HCT116 (cell line): ENCODE measurements around the gene SOX6. TPM values are rescaled to one million over a fixed set of nuclear protein-coding genes. Genes with fewer than 3 reads are reported as not detected.

Experiments
- ATAC-seq: fragments of 200-7000 bp; cut with Tn5 transposase; 2 replicates; pipeline ENCODE4 v1.9.1; 2020; ENCODE audit warnings: mild to moderate bottlenecking, moderate library complexity
- BruUV-seq: library from RNA; stranded (reverse); fragments of 400-500 nt; replicated peaks from 2 replicates; lab custom pipeline; 2021; lab: Mats Ljungman, UMichigan
- CTCF ChIA-PET: fragments of 300-600 bp; sonication (Branson Sonifier 250); formaldehyde crosslinking; loops from one replicate; lab custom pipeline; 2021; ENCODE audit warnings: antibody characterized with exemption; lab: Charles Lee
- POLR2A ChIA-PET: fragments of 300-600, 350-600 bp; sonication (Branson Sonifier 250); formaldehyde crosslinking; loops from one replicate; lab custom pipeline; 2021; ENCODE audit warnings: antibody characterized with exemption; lab: Charles Lee
- RAD21 ChIA-PET, 2 experiments: fragments of 300-600 bp; sonication (Branson Sonifier 250); formaldehyde crosslinking; loops; one replicate each; lab custom pipeline; 2023; ENCODE audit warnings: low total read pairs in 2 of 2; ENCODE audit not compliant: uncharacterized antibody in 2 of 2, unreplicated experiment in 2 of 2, low non-redundant PET in 1 of 2; lab: Charles Lee
- DNase-seq: peaks from one replicate; pipeline ENCODE4 v3.0.0-alpha.2; 2010; ENCODE audit warnings: low read depth, low spot score
- H2AFZ ChIP-seq: fragments of 200-600 bp; shearing (Covaris generic), sonication (generic); 2 replicates; pipeline ENCODE4 v1.6.1; 2017; ENCODE audit warnings: low read depth, mixed run types, mixed read lengths, antibody characterized with exemption, low read length; ENCODE audit not compliant: poor library complexity, severe bottlenecking
- H3K27ac ChIP-seq: 2 replicates; pipeline ENCODE4 v1.5.1; 2012; ENCODE audit warnings: low read depth, low read length
- H3K27me3 ChIP-seq: fragments of 200-600 bp; sonication (generic); 2 replicates; pipeline ENCODE4 v1.6.1; 2016; ENCODE audit warnings: mixed run types, low read length, mixed read lengths; ENCODE audit not compliant: insufficient read depth
- H3K36me3 ChIP-seq, 2 experiments: fragments of 200-500 bp in 1 of 2; fragments of 200-600 bp in 1 of 2; sonication (Bioruptor generic) in 1 of 2; sonication (generic) in 1 of 2; 2 replicates each; pipeline versions ENCODE4 v1.5.1 to v1.6.1; 2014 to 2016; ENCODE audit warnings: low read length in 2 of 2, inconsistent platforms in 1 of 2, mixed read lengths in 1 of 2, mixed run types in 1 of 2; ENCODE audit not compliant: insufficient read depth in 2 of 2, control insufficient read depth in 1 of 2
- H3K4me1 ChIP-seq, 2 experiments: fragments of 200-600 bp in 1 of 2; sonication (generic) in 1 of 2; 2 replicates each; pipeline versions ENCODE4 v1.5.1 to v1.6.1; 2012 to 2017; ENCODE audit warnings: low read length in 2 of 2, inconsistent platforms in 1 of 2, mild to moderate bottlenecking in 1 of 2, mixed read lengths in 1 of 2, mixed run types in 1 of 2, moderate library complexity in 1 of 2; ENCODE audit not compliant: insufficient read depth in 2 of 2, control insufficient read depth in 1 of 2
- H3K4me2 ChIP-seq: fragments of 200-600 bp; sonication (generic); 2 replicates; pipeline ENCODE4 v1.6.1; 2017; ENCODE audit warnings: mixed run types, low read length, mixed read lengths
- H3K4me3 ChIP-seq, 2 experiments: fragments of 200-600 bp in 1 of 2; sonication (generic) in 1 of 2; replicated peaks in 1 of 2; 2 replicates each; pipeline ENCODE4 v1.5.1; 2011 to 2016; ENCODE audit warnings: low read length in 2 of 2, control low read depth in 1 of 2, low read depth in 1 of 2, mild to moderate bottlenecking in 1 of 2, mixed read lengths in 1 of 2, mixed run types in 1 of 2
- H3K79me2 ChIP-seq: fragments of 200-600 bp; sonication (generic); 2 replicates; pipeline ENCODE4 v1.6.1; 2017; ENCODE audit warnings: mild to moderate bottlenecking, mixed run types, low read length, moderate library complexity, mixed read lengths; ENCODE audit not compliant: insufficient read depth
- H3K9ac ChIP-seq: fragments of 200-600 bp; sonication (generic); 2 replicates; pipeline ENCODE4 v1.6.1; 2016; ENCODE audit warnings: low read length, mixed read lengths
- H3K9me2 ChIP-seq: fragments of 200-600 bp; sonication (generic), shearing (Covaris generic); 2 replicates; pipeline ENCODE4 v1.6.1; 2017; ENCODE audit warnings: mixed run types, mild to moderate bottlenecking, moderate library complexity; ENCODE audit not compliant: insufficient read depth
- H3K9me3 ChIP-seq, 2 experiments: fragments of 200-500 bp in 1 of 2; fragments of 200-600 bp in 1 of 2; sonication (Bioruptor generic) in 1 of 2; sonication (generic) in 1 of 2; 2 replicates each; pipeline ENCODE4 v1.6.1; 2014 to 2017; ENCODE audit warnings: low read length in 2 of 2, mixed read lengths in 2 of 2, inconsistent platforms in 1 of 2, low read depth in 1 of 2, mild to moderate bottlenecking in 1 of 2, mixed run types in 1 of 2, moderate library complexity in 1 of 2; ENCODE audit not compliant: control insufficient read depth in 1 of 2, insufficient read depth in 1 of 2
- H4K20me1 ChIP-seq: fragments of 200-600 bp; sonication (generic), shearing (Covaris generic); 2 replicates; pipeline ENCODE4 v1.6.1; 2017; ENCODE audit warnings: mixed run types, mild to moderate bottlenecking, moderate library complexity; ENCODE audit not compliant: insufficient read depth
- CBX3 ChIP-seq: IDR thresholded peaks from 2 replicates; pipeline ENCODE4 v1.6.1; 2012; ENCODE audit warnings: low read depth
- CEBPB ChIP-seq: IDR thresholded peaks from 2 replicates; pipeline ENCODE4 v1.6.1; 2012; ENCODE audit warnings: low read depth
- ELF1 ChIP-seq: IDR thresholded peaks from 2 replicates; pipeline ENCODE4 v1.6.1; 2012; ENCODE audit warnings: low read depth, borderline replicate concordance
- EZH2 ChIP-seq: fragments of 200-600 bp; sonication (generic); IDR thresholded peaks from 2 replicates; pipeline ENCODE4 v1.6.1; 2017; ENCODE audit warnings: antibody characterized with exemption, mixed run types
- EZH2phosphoT487 ChIP-seq: fragments of 200-600 bp; IDR thresholded peaks from 2 replicates; pipeline ENCODE4 v1.6.1; 2018; ENCODE audit warnings: antibody characterized with exemption, borderline replicate concordance
- FOSL1 ChIP-seq: IDR thresholded peaks from 2 replicates; pipeline ENCODE4 v1.6.1; 2012; ENCODE audit warnings: low read depth
- JUND ChIP-seq: IDR thresholded peaks from 2 replicates; pipeline ENCODE4 v1.6.1; 2012
- POLR2A ChIP-seq: IDR thresholded peaks from 2 replicates; pipeline ENCODE4 v1.7.0; 2011; ENCODE audit warnings: borderline replicate concordance; ENCODE audit not compliant: insufficient read depth, insufficient read length; ENCODE audit errors: extremely low read depth
- POLR2AphosphoS5 ChIP-seq: IDR thresholded peaks from 2 replicates; pipeline ENCODE4 v1.6.1; 2011; ENCODE audit warnings: mild to moderate bottlenecking, low read depth, low read length, moderate library complexity
- RAD21 ChIP-seq: IDR thresholded peaks from 2 replicates; pipeline ENCODE4 v1.6.1; 2012; ENCODE audit warnings: low read depth, mild to moderate bottlenecking
- SRF ChIP-seq: IDR thresholded peaks from 2 replicates; pipeline ENCODE4 v1.6.1; 2012; ENCODE audit warnings: low read depth
- YY1 ChIP-seq: IDR thresholded peaks from 2 replicates; pipeline ENCODE4 v1.6.1; 2011; ENCODE audit warnings: low read length, low read depth, moderate library complexity, mild to moderate bottlenecking; ENCODE audit not compliant: insufficient replicate concordance; ENCODE audit errors: extremely low read depth
- ZFX ChIP-seq: fragments of 450-650 bp; IDR thresholded peaks from 2 replicates; pipeline ENCODE4 v1.6.1; 2017
- ZNF274 ChIP-seq: fragments of 200-500 bp; sonication (Bioruptor generic); IDR thresholded peaks from 2 replicates; pipeline ENCODE4 v1.6.1; 2014; ENCODE audit warnings: mild to moderate bottlenecking, low read depth, low read length, inconsistent platforms
- intact Hi-C: fragments of 100-400 bp; cut with micrococcal nuclease; formaldehyde crosslinking; loops from 2 replicates; pipeline ENCODE4 v1.10.0; 2022
- total RNA-seq: library from RNA; stranded (reverse); gene quantifications from one replicate; pipeline ENCODE4 v1.2.1, GENCODE V29; 2021; ENCODE audit not compliant: unreplicated experiment
- TF ChIP-seq, protein P1 (sequence below): IDR thresholded peaks from 2 replicates; pipeline ENCODE4 v1.6.1; 2012; ENCODE audit warnings: low read depth
- TF ChIP-seq, protein P2 (sequence below): IDR thresholded peaks from 2 replicates; pipeline ENCODE4 v1.6.1; 2011; ENCODE audit warnings: mild to moderate bottlenecking, low read length, moderate library complexity; ENCODE audit not compliant: insufficient replicate concordance; ENCODE audit errors: extremely low read depth
- TF ChIP-seq, protein P3 (sequence below): IDR thresholded peaks from 2 replicates; pipeline ENCODE4 v1.6.1; 2012
- TF ChIP-seq, protein P4 (sequence below), 3 experiments: fragments of 200-600 bp in 1 of 3; sonication (generic) in 1 of 3; IDR thresholded peaks in 2 of 3; conservative IDR thresholded peaks in 1 of 3; 2 replicates each; pipeline ENCODE4 v1.5.1; 2012 to 2017; ENCODE audit warnings: low read depth in 2 of 3, low read length in 2 of 3, antibody characterized with exemption in 1 of 3, borderline replicate concordance in 1 of 3, control low read depth in 1 of 3, mild to moderate bottlenecking in 1 of 3, mixed read lengths in 1 of 3, mixed run types in 1 of 3, moderate library complexity in 1 of 3; ENCODE audit not compliant: insufficient read depth in 1 of 3
- TF ChIP-seq, protein P5 (sequence below): IDR thresholded peaks from 2 replicates; pipeline ENCODE4 v1.6.1; 2012

Gene SOX6
- total RNA-seq, 1 experiment from 2014 or later = 0.81 TPM

DNA sequence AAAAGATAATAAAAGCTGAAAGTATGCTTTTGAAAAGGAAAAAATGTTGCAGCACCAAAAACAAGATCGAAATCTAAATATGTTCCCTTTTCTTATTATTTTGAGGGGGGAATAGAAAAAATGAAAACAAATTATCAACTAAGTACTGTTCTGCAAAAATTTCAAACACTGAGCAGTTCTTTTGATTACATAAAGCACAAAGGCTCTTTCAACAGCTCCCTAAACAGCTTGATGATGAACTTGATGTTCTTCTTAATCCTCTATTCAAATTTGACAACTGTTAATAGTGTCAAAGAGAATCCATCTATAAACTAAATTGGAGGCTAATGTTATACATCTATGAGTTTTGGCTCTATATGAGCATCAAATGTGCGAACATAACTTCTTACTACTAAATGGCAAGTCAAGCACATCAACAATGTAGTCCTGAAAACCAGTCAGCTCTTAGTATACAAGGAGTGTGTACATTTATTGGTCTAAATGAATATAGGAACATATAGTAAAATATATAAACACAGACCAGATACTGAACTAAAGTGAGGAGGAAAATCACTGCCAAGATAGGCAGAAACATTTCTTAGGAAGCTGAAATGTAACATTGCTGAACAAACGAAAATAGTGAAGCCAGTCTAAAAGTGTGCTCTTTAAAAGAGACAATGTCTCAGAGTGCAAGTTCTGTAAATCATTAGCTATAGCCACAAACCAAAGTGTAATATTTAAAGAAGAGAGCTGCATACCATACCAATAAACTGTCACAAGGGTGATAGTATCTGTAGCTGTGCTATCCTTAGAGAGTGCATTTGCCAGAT is 94.3 kb downstream of the SOX6 start:
- Histone ChIP-seq H3K79me2 (no peaks in the 10 kb centered on the region), H4K20me1 (no peaks in the 10 kb centered on the region), H3K27ac (no peak overlapping the region), H3K4me1 (no peaks in the 10 kb centered on the region), H3K4me2 (no peak overlapping the region), H3K36me3 (no peaks in the 10 kb centered on the region), H3K4me3 (no peak overlapping the region), H3K27me3 (peaks cover 12% of the 10 kb centered on the region; the same call in 1 of the 2 replicates), H3K9ac (no peak overlapping the region), H2AFZ (no peak overlapping the region), H3K9me3 (no peaks in the 10 kb centered on the region), H3K9me2 (no peaks in the 10 kb centered on the region)
- ChIA-PET RAD21 (no interaction called here), POLR2A (no interaction called here), CTCF (no interaction called here)
- no peak for ATAC-seq
- DNase-seq = no peak
- BruUV-seq = no TSS peak
- intact Hi-C loops = no loop called here
- TF ChIP-seq, protein P1, sequence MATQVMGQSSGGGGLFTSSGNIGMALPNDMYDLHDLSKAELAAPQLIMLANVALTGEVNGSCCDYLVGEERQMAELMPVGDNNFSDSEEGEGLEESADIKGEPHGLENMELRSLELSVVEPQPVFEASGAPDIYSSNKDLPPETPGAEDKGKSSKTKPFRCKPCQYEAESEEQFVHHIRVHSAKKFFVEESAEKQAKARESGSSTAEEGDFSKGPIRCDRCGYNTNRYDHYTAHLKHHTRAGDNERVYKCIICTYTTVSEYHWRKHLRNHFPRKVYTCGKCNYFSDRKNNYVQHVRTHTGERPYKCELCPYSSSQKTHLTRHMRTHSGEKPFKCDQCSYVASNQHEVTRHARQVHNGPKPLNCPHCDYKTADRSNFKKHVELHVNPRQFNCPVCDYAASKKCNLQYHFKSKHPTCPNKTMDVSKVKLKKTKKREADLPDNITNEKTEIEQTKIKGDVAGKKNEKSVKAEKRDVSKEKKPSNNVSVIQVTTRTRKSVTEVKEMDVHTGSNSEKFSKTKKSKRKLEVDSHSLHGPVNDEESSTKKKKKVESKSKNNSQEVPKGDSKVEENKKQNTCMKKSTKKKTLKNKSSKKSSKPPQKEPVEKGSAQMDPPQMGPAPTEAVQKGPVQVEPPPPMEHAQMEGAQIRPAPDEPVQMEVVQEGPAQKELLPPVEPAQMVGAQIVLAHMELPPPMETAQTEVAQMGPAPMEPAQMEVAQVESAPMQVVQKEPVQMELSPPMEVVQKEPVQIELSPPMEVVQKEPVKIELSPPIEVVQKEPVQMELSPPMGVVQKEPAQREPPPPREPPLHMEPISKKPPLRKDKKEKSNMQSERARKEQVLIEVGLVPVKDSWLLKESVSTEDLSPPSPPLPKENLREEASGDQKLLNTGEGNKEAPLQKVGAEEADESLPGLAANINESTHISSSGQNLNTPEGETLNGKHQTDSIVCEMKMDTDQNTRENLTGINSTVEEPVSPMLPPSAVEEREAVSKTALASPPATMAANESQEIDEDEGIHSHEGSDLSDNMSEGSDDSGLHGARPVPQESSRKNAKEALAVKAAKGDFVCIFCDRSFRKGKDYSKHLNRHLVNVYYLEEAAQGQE = no peak
- TF ChIP-seq, protein P2, sequence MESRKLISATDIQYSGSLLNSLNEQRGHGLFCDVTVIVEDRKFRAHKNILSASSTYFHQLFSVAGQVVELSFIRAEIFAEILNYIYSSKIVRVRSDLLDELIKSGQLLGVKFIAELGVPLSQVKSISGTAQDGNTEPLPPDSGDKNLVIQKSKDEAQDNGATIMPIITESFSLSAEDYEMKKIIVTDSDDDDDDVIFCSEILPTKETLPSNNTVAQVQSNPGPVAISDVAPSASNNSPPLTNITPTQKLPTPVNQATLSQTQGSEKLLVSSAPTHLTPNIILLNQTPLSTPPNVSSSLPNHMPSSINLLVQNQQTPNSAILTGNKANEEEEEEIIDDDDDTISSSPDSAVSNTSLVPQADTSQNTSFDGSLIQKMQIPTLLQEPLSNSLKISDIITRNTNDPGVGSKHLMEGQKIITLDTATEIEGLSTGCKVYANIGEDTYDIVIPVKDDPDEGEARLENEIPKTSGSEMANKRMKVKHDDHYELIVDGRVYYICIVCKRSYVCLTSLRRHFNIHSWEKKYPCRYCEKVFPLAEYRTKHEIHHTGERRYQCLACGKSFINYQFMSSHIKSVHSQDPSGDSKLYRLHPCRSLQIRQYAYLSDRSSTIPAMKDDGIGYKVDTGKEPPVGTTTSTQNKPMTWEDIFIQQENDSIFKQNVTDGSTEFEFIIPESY = no peak
- TF ChIP-seq JUND (no peak), EZH2phosphoT487 (no peak), CEBPB (no peak), CBX3 (no peak), FOSL1 (no peak), ELF1 (no peak), ZFX (no peak), POLR2AphosphoS5 (no peak), EZH2 (no peak), YY1 (no peak), ZNF274 (no peak), RAD21 (no peak), SRF (no peak), POLR2A (no peak)
- TF ChIP-seq, protein P3, sequence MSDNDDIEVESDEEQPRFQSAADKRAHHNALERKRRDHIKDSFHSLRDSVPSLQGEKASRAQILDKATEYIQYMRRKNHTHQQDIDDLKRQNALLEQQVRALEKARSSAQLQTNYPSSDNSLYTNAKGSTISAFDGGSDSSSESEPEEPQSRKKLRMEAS = no peak
- TF ChIP-seq, protein P4, sequence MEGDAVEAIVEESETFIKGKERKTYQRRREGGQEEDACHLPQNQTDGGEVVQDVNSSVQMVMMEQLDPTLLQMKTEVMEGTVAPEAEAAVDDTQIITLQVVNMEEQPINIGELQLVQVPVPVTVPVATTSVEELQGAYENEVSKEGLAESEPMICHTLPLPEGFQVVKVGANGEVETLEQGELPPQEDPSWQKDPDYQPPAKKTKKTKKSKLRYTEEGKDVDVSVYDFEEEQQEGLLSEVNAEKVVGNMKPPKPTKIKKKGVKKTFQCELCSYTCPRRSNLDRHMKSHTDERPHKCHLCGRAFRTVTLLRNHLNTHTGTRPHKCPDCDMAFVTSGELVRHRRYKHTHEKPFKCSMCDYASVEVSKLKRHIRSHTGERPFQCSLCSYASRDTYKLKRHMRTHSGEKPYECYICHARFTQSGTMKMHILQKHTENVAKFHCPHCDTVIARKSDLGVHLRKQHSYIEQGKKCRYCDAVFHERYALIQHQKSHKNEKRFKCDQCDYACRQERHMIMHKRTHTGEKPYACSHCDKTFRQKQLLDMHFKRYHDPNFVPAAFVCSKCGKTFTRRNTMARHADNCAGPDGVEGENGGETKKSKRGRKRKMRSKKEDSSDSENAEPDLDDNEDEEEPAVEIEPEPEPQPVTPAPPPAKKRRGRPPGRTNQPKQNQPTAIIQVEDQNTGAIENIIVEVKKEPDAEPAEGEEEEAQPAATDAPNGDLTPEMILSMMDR (IDR thresholded peaks at IDR 0.05 in 2 of 3, conservative IDR thresholded peaks at IDR 0.05 in 1 of 3; ENCODE audit: borderline replicate concordance in 1 of 3, insufficient read depth in 1 of 3, low read depth in 2 of 3, low read length in 2 of 3) = no peak
- TF ChIP-seq, protein P5, sequence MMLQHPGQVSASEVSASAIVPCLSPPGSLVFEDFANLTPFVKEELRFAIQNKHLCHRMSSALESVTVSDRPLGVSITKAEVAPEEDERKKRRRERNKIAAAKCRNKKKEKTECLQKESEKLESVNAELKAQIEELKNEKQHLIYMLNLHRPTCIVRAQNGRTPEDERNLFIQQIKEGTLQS = no peak
